Bone marrow (tissue), 2 donors: ENCODE measurements around the gene ENTHD1.

ENCODE experiments used
- DNase-seq, 2 donors: peaks; one replicate each; lab custom pipeline; 2025; lab: John Stamatoyannopoulos, UW

The ENTHD1 gene

GRCh38 chr22:39731881-39732555, 161.5 kb downstream of the ENTHD1 start:
- no peak for DNase-seq

DNA sequence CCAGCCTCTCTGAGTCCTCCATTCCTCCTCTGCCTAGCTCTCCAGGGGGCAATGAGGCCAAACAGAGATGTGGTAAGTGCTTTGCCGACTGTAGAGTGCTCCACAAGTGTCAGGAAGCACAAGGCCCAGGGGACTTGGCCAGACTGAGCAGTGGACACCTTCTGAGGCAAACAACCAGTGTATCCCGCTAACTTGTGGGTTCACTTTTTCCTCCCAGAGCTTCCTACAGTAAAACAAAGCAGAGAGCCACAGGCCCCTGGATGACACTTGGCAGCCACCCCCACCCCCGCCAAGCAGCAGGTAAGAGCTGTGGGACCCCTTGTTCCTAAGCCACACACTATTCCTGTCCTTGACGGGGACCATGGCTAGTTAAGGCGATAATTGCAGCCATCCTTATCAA, 162.1 kb downstream of the ENTHD1 start:
- DNase-seq, result no peak

GRCh38 chr22:39729141-39729934, 164.2 kb downstream of the ENTHD1 start:
- no peak for DNase-seq

DNA sequence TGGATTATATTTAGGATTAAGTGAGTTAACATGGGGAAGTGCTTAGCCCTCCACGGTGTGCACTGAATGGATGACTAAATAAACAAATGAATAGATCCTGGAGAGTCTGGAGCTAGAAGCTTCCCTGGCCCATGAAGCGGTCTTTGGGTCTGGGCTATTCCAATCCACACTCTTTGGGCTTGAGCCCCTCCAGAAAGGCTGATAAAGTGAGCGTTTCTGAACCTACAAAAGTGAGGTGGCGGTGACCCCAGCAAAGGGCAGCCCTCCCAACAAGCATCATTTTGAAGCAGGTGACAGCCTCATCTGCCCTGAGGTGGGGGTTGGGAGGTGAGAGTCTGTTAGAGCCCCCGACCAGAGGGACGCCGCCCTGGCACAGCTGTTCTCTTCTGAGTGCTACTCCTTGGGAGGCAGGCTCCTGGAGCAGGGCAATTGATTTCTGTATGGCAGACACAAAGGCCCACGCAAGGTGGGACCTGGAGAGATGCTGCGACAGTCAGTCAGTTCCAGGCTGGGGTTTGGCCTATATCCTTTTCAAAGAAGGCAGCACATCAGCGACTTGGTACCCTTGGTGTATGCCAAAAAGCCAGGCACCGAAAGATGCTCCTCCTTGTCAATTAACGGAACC, 165.2 kb downstream of the ENTHD1 start:
- DNase-seq, result no peak

GRCh38 chr22:39727541-39727940, 166.0 kb downstream of the ENTHD1 start:
- DNase-seq, result no peak

GRCh38 chr22:39725351-39726035, 168.1 kb downstream of the ENTHD1 start:
- no peak for DNase-seq

DNA sequence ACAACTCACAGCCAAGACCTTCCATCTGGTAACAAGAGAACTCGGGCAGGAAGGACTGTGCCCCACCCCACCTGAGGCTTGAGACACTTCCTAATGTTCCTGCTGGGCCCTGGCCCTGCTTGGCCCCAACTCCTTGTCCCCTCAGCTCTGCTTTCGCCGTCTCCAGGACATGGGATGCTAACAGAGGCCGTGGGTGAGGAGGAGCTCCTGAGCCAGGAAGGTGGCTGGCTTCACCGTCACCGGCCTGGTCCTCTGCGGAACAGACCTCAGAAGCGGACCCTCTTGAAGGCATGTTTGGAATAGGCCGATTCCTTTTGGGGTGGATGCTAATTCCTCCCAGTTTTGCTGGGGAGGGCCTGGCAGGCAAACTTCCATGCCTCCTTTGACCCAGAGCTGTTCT, 168.7 kb downstream of the ENTHD1 start:
- DNase-seq, result no peak

DNA sequence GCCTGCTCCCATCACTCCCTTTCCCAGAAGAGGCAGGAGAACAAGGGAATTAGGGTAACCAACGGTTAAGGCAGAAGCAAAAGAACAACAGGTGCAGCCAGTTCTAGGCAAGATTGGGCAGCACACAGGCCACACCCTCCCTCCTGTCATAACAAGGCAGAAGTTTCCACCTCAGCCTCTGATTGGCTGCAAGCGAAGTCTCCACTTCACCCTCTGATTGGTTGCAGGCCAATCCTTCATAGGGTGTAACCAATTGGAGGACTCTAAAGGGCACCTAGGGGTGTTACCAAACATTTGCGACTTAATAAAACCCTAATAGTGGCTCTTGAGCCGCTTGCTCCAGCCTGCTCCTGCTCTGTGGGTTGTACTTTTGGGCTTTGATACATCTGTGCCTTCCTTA, 169.2 kb downstream of the ENTHD1 start:
- DNase-seq, result no peak

GRCh38 chr22:39723899-39724351, 169.6 kb downstream of the ENTHD1 start:
- no peak for DNase-seq

DNA sequence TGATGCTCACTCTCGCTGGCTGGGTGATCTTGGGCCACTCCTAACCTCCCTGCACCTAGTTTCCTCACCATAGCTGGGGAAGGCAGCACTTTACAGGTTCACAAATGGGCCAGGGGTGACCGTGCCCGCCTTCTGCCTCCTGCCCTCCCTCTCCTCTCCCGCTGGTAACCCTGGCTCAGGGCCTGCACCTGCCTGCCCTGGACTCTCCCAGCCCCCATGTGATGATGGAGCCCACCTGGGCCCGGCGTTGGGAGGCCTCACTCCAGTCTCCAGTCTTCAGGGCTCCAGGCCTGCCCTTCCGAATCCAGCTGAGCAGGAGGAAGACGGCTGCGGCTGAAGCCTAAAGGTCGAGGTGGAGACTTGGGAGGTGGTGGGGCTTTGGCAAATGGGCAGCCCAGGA, 170.1 kb downstream of the ENTHD1 start:
- no peak for DNase-seq

DNA sequence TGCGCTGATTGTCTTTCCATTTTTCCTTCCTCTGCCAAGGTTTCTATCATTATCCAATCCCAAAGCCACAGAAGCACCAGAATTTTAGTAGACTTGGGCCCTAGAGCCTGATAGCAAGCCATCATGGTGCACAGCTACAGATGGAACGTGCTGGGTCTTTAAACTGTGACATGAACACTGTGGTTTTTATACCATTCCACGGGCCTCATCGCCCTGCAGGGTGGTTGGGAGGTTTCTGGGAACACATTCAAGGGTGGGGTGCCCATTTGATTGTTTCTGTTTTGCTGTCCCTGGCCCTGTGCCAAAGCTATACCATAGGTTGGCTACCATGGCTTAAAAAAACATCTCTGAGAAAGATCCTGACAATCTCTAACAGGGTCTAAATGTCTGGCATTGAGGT, 171.1 kb downstream of the ENTHD1 start:
- DNase-seq, result no peak

DNA sequence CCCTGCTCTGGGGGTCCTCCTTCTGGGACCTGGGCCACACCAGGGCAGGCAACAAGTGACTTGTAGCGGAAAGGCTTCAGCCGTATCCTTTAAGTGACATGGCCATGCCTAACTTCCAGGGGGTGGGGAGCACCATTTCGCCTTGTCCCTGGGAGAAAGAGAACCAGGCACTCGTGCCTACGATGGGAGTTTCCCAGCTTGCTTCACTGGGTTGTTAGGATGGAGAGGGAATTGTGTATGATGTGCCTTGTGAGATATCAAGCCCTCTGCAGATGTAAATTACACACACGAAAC, 171.6 kb downstream of the ENTHD1 start:
- no peak for DNase-seq

DNA sequence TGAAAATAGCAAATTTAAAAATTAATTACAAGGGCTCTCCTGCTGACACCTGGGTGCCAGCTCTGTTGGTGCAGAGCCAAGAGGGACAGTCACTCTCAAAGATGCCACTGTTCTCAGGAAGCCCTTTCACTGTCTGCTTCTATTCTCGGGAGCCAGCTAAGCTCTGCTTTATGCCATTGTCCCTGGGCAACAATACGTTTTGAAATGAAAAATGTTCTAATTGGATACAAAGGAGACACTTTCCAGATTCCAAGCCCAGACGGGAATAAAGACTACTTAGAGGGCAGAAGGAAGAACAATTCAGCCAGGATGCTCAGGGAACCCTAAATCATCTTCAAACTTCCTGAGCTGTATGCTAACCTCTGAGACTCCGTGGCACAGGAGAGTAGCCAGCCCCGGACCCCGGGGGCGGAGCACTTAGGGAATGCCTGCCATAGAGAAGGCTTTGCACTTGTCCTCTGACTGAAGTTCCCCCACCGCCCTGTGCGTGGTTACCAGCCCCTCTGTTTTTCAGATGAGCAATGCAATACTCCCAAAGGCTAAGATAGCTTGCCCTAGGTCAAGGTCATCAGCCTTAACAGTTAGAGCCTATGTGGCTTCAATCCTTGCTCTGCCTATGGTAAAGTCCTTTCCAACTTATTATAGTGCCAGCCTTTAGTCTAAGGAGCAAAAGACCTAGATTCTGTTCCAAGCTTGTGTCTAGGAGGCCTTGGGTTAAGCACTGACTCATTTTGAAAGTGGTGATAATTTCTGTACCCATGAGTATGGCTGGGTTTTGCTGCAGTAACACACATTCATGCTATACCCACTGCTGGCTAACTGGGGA, 172.1 kb downstream of the ENTHD1 start:
- DNase-seq, result no peak

DNA sequence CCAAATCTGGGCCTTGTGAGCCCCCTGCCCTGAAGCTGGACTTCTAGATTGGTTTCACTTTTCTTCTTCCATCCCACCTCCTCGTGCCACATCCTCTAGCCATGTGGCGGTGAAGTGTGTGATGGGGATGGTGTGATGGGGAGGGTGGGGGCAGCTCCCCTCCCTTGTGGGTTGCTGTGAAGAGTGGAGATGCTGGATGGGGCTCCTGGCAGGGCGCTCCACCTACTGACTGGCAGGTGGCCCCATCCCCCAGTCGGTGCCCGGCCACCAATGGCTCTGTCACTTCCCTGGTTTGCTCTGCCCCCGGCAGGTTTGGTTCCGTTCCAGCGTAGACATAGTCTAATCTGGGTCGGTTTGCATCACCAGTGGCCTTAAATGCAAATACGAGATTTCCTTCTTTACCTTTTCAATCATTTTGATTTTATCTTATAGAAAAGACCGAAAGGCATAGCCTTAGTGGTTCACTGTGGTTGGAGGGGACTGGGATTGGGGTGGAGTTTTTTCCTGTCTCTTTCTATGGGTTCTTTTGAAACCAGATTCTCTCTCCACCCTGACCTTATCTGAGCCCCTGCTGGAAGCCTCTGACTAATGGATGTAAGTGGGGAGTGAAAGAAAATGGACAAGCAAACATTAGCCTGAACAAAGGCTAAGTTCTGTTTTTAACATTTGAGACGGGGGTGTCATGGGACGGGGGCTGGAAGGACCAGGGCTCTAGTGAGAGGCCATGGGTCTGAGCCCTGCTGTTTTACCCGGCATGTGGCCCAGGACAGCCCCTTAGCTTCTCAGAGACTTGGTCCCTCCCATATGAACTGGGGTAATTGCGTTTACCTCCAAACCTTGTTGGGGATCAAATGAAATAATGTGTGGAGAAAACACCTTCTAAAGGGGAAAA, 173.8 kb downstream of the ENTHD1 start:
- DNase-seq, result no peak

DNA sequence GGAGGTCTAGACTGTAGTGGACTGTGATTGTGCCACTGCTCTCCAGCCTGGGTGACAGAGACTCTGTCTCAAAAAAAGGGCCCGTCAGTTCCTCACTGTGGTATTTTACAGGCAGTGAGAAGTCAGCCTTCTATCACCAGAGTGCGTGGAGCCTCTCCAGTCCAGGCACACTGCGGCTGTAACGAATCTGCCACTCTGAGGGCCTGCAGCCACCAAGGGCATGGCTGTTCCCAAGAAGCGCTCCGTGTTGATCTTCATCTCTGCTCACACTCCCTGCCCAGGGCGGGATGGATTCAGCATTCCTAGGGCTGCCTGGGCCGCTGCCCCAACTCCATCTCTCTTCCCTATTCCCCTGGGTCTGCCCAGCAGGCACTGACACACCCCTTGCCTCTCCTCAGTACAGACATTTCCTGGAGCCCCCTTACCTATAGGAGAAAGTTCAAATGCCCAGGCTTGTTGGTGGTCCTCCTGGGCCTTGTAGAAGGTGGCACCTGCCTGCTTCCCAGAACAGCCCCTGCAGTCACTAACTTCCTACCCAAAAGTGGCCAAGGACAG, 174.6 kb downstream of the ENTHD1 start:
- DNase-seq, result no peak

DNA sequence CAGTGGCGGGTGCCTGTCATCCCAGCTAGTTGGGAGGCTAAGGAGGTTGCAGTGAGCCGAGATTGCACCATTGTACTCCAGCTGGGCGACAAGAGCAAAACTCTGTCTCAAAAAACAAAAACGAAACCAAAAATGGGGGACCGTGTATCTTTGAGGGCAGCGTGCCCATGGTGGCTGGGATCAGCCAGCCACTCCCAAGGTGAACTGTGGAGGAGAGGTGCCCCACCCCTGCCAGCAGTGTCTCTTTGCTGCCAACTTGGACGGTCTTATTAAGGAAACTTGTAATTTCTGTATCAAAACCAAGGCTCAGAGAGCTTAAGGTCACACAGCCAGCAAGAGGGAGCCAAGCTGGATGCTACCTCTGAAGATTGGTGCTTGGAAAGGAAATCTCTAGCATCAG, 175.4 kb downstream of the ENTHD1 start:
- no peak for DNase-seq

DNA sequence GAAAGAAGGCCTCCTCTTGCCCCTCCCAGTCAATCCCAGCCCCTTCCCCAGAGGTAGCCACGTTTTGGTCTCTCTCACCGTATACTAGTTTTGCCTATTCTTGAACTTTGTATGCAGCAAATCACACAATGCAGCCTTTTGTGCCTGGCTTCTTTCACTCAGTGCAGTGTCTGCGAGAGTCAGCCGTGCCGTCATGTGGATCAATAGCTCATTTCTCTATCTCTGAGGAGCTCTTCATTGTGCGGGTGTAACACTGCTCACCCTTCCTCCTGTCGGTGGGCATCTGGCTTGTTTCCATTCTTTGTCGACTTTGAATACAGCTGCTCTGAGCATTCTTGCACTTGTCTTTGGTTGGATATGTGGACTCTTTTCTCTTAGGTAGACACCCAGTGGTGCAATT, 176.5 kb downstream of the ENTHD1 start:
- DNase-seq, result no peak

- DNase-seq, result no peak
These were observed 177.0 kb downstream of the ENTHD1 start for GRCh38 chr22:39716534-39716933.

DNA sequence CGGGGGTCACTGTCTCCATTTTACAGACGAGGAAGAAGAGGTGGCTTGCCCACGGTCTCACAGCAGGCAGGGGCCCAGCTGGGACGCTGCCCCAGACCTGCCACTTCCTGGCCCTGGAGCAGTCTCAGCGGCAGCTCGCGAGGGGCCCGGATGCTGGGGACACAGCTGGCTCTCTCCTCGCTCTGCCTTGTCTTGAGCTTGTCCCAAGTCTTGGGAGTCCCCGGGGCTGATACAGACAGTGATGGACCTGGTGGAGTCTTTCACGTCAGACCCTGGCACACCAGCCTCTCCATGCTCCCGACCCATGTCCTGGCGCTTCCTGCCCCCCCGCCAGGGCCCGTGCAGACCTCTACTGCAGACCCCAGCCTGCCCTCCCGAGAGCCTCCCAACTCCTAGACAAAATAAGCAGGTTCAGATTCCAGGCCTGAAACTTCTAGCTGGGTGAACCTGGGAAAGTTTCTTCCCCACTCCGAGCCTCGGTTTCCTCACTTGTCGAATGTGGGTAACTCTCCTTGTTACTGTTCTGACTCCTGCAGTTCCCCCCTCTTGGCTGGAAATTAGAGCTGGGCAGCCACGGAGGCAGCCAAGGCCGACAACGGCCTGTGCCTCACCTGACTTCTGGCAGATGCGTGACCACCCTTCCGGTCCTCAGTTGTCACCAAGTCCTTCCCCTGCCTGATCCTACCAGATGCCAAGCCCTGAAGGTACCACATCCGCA, 177.6 kb downstream of the ENTHD1 start:
- no peak for DNase-seq

- DNase-seq, result no peak
These were observed 179.2 kb downstream of the ENTHD1 start for GRCh38 chr22:39714321-39714720.
